Measurements from ENCODE around the gene MOV10.

MOV10 gene

GRCh38 chr1:112699425-112700144, 25.1 kb downstream of the MOV10 start:
- H2AFZ ChIP-seq (ENCODE audit: low read length) = no peak overlapping the region
- no CpG with 5 or more reads among the region's 13 CpGs for WGBS, 2 donors (ENCODE audit: extremely low coverage in 2 of 2, insufficient read length in 2 of 2, insufficient replicate concordance in 1 of 2)
- no peak for DNase-seq (ENCODE audit: low spot score)
- no peak overlapping the region for H3K9ac ChIP-seq (ENCODE audit: low read depth, low read length, poor library complexity)
- H3K14ac ChIP-seq (ENCODE audit: low read length) = no peak overlapping the region
- H3K9me3 ChIP-seq (replicated peaks in 1 of 2; ENCODE audit: control insufficient read depth in 2 of 2, insufficient read depth in 1 of 2, low read depth in 1 of 2, low read length in 2 of 2) = no peaks in the 10 kb centered on the region
- no peak overlapping the region for H3K4me2 ChIP-seq (ENCODE audit: insufficient read depth, low read length, poor library complexity, severe bottlenecking)
- no peak overlapping the region for H2BK15ac ChIP-seq (ENCODE audit: low read length)
- no peak overlapping the region for H2BK5ac ChIP-seq (ENCODE audit: low read length)
- H2AK5ac ChIP-seq (ENCODE audit: low read depth, low read length) = no peak overlapping the region
- H3K18ac ChIP-seq (ENCODE audit: low read length) = no peak overlapping the region
- H2BK120ac ChIP-seq (ENCODE audit: low read depth, low read length) = no peak overlapping the region
- no peak overlapping the region for H3K27ac ChIP-seq (replicated peaks; ENCODE audit: low read length)
- H3K79me1 ChIP-seq (ENCODE audit: low read depth, low read length) = no peaks in the 10 kb centered on the region
- no peak overlapping the region for H3K4ac ChIP-seq (ENCODE audit: low read length)
- no peak overlapping the region for H2BK12ac ChIP-seq (ENCODE audit: low read length)
- H3K4me3 ChIP-seq (ENCODE audit: low read length in 2 of 2) = no peak overlapping the region
- no peak overlapping the region for H4K91ac ChIP-seq (ENCODE audit: low read depth, low read length, poor library complexity)
- peaks cover 47 to 96% of the 10 kb centered on the region in 2 donors for H3K36me3 ChIP-seq (replicated peaks in 1 of 2; ENCODE audit: control insufficient read depth in 2 of 2, insufficient read depth in 2 of 2, low read length in 2 of 2)
- H3K27me3 ChIP-seq (ENCODE audit: control insufficient read depth in 3 of 3, insufficient read depth in 3 of 3, low read depth in 1 of 3, low read length in 3 of 3) = no peaks in the 10 kb centered on the region
- no peak overlapping the region for H4K8ac ChIP-seq (ENCODE audit: low read depth, low read length)
- H3K4me1 ChIP-seq (ENCODE audit: control insufficient read depth in 2 of 2, insufficient read depth in 1 of 2, low read depth in 1 of 2, low read length in 2 of 2) = peaks cover 11 to 23% of the 10 kb centered on the region in 2 donors
- no peak overlapping the region for H3K23ac ChIP-seq (ENCODE audit: low read depth, low read length, poor library complexity)

- H3K4me3 ChIP-seq (ENCODE audit: low read length in 2 of 2) = no peak overlapping the region
- H2AK5ac ChIP-seq (ENCODE audit: low read depth, low read length) = no peak overlapping the region
- H3K9me3 ChIP-seq (replicated peaks in 1 of 2; ENCODE audit: control insufficient read depth in 2 of 2, insufficient read depth in 1 of 2, low read depth in 1 of 2, low read length in 2 of 2) = no peaks in the 10 kb centered on the region
- DNase-seq (ENCODE audit: low spot score) = no peak
- H2BK5ac ChIP-seq (ENCODE audit: low read length) = no peak overlapping the region
- no peak overlapping the region for H2BK15ac ChIP-seq (ENCODE audit: low read length)
- H2BK12ac ChIP-seq (ENCODE audit: low read length) = no peak overlapping the region
- no peaks in the 10 kb centered on the region for H3K79me1 ChIP-seq (ENCODE audit: low read depth, low read length)
- H2AFZ ChIP-seq (ENCODE audit: low read length) = no peak overlapping the region
- H3K36me3 ChIP-seq (replicated peaks in 1 of 2; ENCODE audit: control insufficient read depth in 2 of 2, insufficient read depth in 2 of 2, low read length in 2 of 2) = peaks cover 38 to 86% of the 10 kb centered on the region in 2 donors
- no CpG with 5 or more reads among the region's 7 CpGs for WGBS, 2 donors (ENCODE audit: extremely low coverage in 2 of 2, insufficient read length in 2 of 2, insufficient replicate concordance in 1 of 2)
- H3K4ac ChIP-seq (ENCODE audit: low read length) = no peak overlapping the region
- no peak overlapping the region for H4K8ac ChIP-seq (ENCODE audit: low read depth, low read length)
- H3K4me1 ChIP-seq (ENCODE audit: control insufficient read depth in 2 of 2, insufficient read depth in 1 of 2, low read depth in 1 of 2, low read length in 2 of 2) = peaks cover 18 to 28% of the 10 kb centered on the region in 2 donors
- no peak overlapping the region for H3K4me2 ChIP-seq (ENCODE audit: insufficient read depth, low read length, poor library complexity, severe bottlenecking)
- no peaks in the 10 kb centered on the region for H3K27me3 ChIP-seq (ENCODE audit: control insufficient read depth in 3 of 3, insufficient read depth in 3 of 3, low read depth in 1 of 3, low read length in 3 of 3)
- H4K91ac ChIP-seq (ENCODE audit: low read depth, low read length, poor library complexity) = no peak overlapping the region
- H3K14ac ChIP-seq (ENCODE audit: low read length) = no peak overlapping the region
- H3K27ac ChIP-seq (replicated peaks; ENCODE audit: low read length) = no peak overlapping the region
- H3K23ac ChIP-seq (ENCODE audit: low read depth, low read length, poor library complexity) = peak overlapping the region; percentile 1
- no peak overlapping the region for H3K18ac ChIP-seq (ENCODE audit: low read length)
- H3K9ac ChIP-seq (ENCODE audit: low read depth, low read length, poor library complexity) = no peak overlapping the region
- H2BK120ac ChIP-seq (ENCODE audit: low read depth, low read length) = no peak overlapping the region
These were observed 26.1 kb downstream of the MOV10 start for GRCh38 chr1:112700290-112701226.

- H3K4me2 ChIP-seq (ENCODE audit: insufficient read depth, low read length, poor library complexity, severe bottlenecking) = no peak overlapping the region
- no peaks in the 10 kb centered on the region for H3K9me3 ChIP-seq (replicated peaks in 1 of 2; ENCODE audit: control insufficient read depth in 2 of 2, insufficient read depth in 1 of 2, low read depth in 1 of 2, low read length in 2 of 2)
- H3K23ac ChIP-seq (ENCODE audit: low read depth, low read length, poor library complexity) = peak overlapping the region; percentile 31
- H3K14ac ChIP-seq (ENCODE audit: low read length) = no peak overlapping the region
- peak overlapping the region; percentile 24 for H3K9ac ChIP-seq (ENCODE audit: low read depth, low read length, poor library complexity)
- peaks cover 4% of the 10 kb centered on the region for H3K79me1 ChIP-seq (ENCODE audit: low read depth, low read length)
- no peak overlapping the region for H2AK5ac ChIP-seq (ENCODE audit: low read depth, low read length)
- no peaks in the 10 kb centered on the region for H3K27me3 ChIP-seq (ENCODE audit: control insufficient read depth in 3 of 3, insufficient read depth in 3 of 3, low read depth in 1 of 3, low read length in 3 of 3)
- no peak overlapping the region for H2BK12ac ChIP-seq (ENCODE audit: low read length)
- no peak overlapping the region for H4K91ac ChIP-seq (ENCODE audit: low read depth, low read length, poor library complexity)
- H2BK5ac ChIP-seq (ENCODE audit: low read length) = no peak overlapping the region
- WGBS, 2 donors (ENCODE audit: extremely low coverage in 2 of 2, insufficient read length in 2 of 2, insufficient replicate concordance in 1 of 2) = no CpG with 5 or more reads among the region's 17 CpGs
- peaks cover 37 to 77% of the 10 kb centered on the region in 2 donors for H3K36me3 ChIP-seq (replicated peaks in 1 of 2; ENCODE audit: control insufficient read depth in 2 of 2, insufficient read depth in 2 of 2, low read length in 2 of 2)
- no peak overlapping the region for H3K18ac ChIP-seq (ENCODE audit: low read length)
- H2BK120ac ChIP-seq (ENCODE audit: low read depth, low read length) = no peak overlapping the region
- H3K4me1 ChIP-seq (ENCODE audit: control insufficient read depth in 2 of 2, insufficient read depth in 1 of 2, low read depth in 1 of 2, low read length in 2 of 2) = peaks cover 24 to 33% of the 10 kb centered on the region in 2 donors
- no peak overlapping the region for H2AFZ ChIP-seq (ENCODE audit: low read length)
- DNase-seq (ENCODE audit: low spot score) = no peak
- H3K4ac ChIP-seq (ENCODE audit: low read length) = no peak overlapping the region
- H2BK15ac ChIP-seq (ENCODE audit: low read length) = no peak overlapping the region
- no peak overlapping the region for H4K8ac ChIP-seq (ENCODE audit: low read depth, low read length)
- H3K27ac ChIP-seq (replicated peaks; ENCODE audit: low read length) = no peak overlapping the region
- H3K4me3 ChIP-seq (ENCODE audit: low read length in 2 of 2) = no peak overlapping the region
These were observed 27.0 kb downstream of the MOV10 start for GRCh38 chr1:112701227-112702066.
